GM18861 (cell line): ENCODE results near the gene WDFY4.

Experiments used
- ATAC-seq: cut with Tn5 transposase; IDR thresholded peaks from one replicate; pipeline ENCODE4 v1.9.1; 2021; ENCODE audit not compliant: unreplicated experiment

The WDFY4 gene

DNA sequence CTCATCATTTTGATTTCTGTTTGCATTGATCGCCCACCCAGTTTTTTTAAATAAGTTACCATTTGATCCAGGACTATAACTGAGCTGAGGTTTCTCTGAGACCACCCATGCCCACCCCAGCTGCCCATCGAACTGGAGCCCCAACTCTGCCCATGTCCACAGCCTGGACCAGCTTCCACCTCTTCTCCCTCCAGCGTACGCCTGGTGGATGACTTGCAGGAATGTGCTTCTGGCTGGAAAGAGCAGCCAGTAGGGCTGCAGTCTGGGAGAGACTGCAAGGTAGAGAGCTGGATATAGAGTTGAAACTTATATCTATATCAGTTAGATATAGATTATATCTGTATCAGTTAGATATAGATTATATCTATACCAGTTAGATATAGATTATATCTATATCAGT, 280.8 kb downstream of the WDFY4 start:
- ATAC-seq: no peak

DNA sequence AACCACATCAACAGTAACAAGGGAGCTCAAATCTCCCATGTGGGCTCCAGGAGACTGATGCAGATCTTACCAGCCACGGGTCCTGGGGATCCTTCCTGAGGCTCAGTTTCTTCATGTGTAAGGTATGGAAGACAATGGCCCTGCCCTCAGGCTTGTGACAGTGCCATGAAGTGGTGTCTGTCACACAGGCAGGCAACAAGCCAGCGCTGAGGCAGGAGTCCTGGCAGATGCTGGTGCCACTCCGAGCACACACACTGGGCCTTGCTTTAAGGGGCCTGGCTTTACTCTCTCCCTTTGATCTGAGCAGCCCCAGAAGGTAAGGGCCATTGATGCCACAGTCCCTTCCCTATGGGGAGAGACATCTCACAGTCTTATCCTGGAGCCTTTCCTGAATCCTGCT, 283.4 kb downstream of the WDFY4 start:
- ATAC-seq: no peak

DNA sequence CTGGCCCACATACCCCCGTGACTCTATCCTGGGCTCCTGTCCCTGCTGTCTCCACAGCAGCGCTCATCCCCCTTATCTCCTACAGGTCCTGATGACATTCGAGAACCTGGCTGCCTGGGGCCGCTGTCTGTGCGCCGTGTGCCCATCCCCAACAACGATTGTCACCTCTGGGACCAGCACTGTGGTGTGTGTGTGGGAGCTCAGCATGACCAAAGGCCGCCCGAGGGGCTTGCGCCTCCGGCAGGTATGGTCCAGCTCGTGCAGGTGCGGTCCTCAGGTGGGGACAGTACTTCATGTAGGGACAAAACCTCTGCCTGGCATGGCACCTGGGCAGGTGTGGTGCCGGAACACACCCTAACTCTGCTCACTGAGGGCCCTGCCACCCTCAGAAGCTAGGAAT, 285.4 kb downstream of the WDFY4 start:
- ATAC-seq: no peak

DNA sequence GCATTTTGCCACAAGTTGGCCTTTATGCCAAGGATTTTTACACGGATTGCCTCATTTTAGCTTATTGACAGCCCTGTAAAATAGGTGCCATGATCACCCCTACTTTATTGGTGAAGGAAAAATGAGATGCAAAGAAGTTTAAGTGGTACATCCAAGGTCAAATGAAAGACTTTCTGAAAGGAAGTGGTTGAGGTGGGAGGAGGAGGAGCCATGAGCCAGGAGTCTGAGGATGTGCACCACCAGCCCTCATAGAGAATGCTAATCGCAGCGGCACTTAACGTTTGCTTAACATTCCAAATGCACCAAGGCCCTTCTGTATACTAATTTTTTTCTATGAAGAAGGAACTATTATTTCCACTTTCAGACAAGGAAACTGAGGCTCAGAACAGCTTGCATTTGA, 286.0 kb downstream of the WDFY4 start:
- no peak for ATAC-seq

DNA sequence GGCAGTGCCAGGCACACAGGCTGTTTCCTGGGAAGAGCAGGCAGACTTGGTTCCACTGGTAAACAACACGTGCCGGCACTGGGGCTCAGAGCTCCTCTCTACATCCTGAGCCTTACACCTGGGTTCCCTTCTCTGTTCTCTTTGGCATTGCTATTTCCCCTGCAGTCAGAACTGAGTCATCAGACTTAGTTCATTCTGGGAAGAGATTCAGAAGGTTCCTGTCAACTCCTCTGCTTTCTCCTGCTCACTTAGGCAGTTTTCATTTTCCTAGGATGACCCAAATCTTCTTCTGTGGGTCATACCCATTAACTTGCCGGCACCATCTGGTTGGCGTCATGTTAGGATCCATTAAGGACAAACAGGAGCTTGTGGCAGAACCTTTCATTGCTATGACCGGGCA, 288.4 kb downstream of the WDFY4 start:
- ATAC-seq: no peak

DNA sequence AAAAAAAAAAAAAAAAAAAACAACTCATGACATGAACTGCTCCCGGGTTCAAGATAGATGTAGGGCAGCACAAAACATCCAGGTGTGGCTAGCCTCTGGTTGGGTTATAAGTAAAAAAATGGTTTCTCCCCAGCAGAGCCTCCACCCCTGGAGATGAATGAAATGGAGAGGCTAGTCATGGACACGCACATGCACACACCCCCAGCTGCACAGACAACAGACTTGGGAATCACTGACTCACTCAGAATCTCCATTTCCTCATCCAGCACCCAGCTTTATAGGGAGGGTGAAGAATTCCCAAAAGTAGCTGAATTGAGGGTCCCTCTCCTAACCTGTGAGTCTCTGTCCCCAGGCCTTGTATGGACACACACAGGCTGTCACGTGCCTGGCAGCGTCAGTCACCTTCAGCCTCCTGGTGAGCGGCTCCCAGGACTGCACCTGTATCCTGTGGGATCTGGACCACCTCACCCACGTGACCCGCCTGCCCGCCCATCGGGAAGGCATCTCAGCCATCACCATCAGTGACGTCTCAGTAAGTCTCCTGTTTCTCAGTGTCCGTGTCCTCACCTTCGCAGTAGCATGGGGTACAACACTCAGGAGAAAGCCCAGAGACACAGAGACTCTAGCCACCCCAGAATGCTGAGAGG, 290.0 kb downstream of the WDFY4 start:
- ATAC-seq: no peak

DNA sequence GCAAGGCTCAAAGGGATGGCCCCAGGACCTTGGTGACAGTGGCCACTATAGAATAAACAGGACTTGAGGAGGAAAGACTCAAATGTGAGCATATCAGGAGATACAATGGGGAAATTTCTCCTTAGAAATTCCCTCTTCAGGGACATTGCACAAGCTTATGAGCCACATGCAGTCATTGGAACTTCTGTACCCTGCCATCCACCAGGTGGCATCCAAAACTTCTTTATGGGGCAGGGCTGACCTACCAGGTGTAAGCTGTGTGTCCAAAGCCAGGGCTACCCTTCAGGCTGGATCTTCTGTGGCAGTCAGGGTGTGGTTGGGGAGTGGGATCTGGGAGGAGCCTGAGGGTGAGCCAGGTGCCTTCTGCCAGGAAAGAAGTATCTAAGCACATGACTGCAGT, 291.5 kb downstream of the WDFY4 start:
- ATAC-seq: no peak

DNA sequence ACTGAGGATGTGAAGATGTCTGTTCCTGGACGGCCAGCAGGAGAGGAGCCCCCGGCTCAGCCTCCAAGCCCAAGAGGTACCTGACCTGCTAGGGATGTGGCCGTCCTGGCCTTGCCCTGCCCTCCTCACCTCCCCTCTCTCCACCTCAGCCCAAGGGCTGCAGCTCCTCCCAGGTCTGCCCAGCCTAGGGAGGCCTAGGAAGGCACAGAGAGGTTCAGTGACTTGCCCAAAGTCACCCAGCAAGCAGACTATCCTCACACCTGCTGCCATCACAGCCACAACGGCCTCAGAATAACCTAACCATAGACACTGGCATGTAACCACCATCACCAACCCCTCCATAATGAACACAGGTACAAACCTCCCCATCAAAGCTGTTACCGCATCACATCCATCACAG, 293.6 kb downstream of the WDFY4 start:
- ATAC-seq: no peak

DNA sequence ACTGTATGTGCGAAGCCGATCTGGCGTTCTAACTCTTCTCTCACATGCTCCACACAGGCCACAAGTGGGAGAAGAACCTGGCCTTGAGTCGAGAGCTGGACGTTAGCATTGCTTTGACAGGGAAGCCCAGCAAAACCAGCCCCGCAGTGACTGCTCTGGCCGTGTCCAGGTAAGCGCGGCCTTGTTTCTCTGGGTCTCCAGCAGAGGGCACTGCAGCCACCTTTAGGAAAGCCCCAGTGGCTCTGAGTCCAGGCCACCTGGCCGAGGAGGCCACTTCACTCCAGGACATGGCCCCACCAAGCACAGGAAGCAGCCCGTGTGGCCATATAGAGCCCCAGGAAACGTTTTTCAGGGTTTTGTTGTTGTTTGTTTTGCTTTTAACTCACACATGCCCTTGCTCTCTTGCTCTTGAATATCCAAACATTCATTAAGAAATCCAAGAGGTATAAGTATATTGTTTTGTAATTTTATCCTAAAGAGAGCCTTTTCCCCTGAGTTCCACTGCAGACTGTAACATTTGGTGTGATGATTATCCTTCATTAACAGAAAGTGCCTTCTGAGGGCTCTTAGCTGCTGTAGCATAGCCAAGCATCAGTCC, 296.7 kb downstream of the WDFY4 start:
- ATAC-seq: no peak

DNA sequence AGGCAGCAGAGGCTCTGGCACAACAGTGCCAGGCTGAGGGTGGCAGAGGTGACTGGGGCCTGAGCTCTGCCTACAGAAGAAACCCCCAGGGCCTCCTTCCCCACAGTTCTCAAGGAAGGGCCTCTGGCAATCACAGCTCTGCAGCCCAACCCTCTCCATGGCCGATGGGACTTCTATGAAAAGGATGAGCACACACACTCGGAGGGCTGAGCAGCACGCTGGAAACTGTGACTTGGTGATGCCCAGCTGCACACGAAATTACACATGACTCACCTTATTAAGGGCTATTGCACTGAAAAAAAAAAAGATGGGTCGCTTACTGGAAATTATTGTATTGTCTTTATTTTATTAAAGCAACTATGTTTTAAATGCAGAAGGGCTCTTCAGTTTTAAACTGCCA, 297.9 kb downstream of the WDFY4 start:
- ATAC-seq: no peak

DNA sequence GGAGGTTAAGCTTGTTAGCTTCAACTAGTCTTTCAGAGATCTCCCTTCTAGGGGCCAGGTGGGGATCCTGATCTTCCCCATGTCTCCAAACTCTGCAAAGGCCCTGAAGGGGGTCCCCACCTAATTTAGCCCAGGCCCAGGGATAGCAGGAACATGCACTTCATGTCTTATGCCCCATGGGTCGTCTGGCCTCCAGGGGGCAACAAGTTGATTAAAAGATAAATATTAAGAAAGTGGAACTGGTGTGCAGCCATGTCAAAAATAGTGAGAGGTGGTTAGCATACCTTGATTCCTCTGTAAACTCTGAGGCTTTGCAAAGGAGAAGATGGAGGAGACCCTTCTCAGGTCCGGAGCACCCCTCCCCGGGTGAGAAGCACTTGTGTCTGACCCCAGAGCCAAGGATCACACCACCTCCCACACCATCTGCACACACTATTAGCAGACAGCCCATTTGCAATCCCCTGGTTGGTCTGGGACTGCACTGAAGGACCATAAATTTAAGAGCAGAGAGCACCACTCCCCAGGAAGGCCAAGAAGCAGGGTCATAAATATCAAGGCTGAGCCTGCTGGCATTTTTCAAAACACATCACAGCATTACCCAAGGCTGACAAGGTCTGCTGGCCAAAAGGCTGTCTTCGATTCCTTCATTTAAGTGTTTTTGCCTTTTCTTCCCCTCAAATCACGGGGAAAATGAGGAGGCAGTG, 299.1 kb downstream of the WDFY4 start:
- no peak for ATAC-seq

DNA sequence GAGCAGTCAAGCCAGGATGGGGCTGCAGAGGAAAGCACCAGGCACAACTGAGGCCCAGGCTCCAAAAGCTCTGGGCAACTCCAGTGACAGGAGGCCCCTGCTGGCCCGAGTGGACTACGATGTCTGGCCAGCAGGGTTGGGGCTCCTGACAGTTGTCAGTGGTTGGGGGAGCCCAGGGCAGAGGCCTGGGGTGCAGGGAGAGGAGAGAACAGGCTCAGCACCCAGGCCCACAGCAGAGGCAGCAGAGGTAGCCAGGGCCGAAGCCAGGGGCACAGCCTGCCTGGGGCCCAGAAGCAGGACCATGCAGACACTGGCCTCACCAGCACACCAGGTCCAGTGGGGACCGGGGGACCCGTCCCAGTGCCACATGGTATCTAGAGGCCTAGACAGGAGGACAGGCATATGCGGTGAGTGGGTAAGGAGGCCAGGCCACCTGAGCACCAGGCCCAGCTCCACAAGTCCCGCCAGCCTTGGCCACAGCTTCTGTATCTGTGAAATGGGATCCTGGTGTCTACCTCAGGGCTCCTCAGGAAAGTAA, 301.0 kb downstream of the WDFY4 start:
- no peak for ATAC-seq

DNA sequence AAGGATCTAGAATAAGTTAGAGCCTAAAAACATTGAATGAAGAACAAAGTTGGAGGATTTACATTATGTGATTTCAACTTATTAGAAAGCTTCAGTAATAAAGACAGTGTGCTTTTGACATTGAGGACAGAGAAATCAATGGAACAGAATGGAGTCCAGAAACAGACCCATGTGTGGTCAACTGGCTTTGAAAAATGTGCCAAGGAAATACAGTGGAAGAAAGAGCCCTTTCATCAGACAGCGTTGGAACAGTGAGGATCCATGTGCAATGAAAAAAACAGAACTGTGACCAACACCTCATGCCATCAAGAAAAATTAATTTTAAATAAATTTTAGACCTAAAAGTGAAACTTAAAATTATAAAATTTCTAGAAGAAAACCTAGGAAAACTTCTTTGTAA, 305.6 kb downstream of the WDFY4 start:
- no peak for ATAC-seq

DNA sequence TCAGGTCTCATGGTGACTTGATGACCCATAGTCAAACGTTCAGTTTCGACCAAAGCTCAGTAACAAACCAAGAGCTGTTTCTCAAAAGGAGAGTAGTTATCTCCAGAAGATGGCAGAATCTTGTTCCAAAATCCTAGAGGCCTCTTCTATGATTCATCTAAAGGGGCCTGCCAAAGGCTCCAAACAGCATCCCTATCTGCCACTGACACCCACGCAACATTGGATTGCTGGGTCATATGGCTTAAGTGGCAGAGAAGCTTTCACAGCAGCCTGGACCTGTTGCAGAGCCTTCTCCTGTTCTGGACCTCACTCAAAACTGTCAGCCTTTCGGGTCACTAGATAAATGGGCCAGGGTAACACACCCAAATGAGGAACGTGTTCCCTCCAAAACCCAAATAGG, 309.0 kb downstream of the WDFY4 start:
- no peak for ATAC-seq

DNA sequence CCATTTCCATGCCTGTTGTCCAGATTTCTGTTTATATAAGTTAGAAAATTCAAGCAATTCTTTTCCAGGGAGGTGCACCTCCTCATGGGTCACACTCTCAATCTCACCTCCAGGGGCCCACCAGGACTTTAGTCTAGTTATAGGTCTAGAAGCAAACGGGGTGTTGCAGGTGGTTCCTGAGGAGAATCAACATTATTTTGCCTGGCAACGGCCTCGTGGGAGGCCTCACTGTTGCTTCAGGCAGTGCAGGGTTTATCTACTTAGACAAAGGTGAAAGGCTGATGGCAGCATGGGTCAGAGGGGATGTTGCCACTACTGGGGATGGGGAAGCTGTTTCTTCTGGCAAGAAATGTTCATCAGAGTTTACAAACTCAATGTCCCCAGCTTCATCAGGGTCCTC, 311.7 kb downstream of the WDFY4 start:
- no peak for ATAC-seq

DNA sequence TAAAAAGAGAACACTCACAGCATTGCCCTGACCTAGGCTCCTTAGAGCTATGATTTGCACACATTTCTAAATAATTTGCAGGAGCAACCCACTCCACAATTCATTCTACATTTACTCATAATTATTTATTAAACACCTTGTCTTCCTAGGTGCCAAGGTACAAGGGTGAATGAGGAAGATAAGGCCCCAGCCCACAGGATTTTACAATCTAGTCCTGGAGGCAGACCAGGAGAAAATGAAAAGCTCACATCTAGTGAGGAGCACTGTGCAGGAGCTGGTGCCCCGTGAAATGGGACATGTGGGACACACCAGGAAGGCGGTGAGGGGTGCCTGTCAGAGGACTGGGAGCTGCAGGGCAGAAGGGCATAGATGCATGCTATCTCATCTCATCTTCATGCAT, 314.7 kb downstream of the WDFY4 start:
- ATAC-seq: no peak

DNA sequence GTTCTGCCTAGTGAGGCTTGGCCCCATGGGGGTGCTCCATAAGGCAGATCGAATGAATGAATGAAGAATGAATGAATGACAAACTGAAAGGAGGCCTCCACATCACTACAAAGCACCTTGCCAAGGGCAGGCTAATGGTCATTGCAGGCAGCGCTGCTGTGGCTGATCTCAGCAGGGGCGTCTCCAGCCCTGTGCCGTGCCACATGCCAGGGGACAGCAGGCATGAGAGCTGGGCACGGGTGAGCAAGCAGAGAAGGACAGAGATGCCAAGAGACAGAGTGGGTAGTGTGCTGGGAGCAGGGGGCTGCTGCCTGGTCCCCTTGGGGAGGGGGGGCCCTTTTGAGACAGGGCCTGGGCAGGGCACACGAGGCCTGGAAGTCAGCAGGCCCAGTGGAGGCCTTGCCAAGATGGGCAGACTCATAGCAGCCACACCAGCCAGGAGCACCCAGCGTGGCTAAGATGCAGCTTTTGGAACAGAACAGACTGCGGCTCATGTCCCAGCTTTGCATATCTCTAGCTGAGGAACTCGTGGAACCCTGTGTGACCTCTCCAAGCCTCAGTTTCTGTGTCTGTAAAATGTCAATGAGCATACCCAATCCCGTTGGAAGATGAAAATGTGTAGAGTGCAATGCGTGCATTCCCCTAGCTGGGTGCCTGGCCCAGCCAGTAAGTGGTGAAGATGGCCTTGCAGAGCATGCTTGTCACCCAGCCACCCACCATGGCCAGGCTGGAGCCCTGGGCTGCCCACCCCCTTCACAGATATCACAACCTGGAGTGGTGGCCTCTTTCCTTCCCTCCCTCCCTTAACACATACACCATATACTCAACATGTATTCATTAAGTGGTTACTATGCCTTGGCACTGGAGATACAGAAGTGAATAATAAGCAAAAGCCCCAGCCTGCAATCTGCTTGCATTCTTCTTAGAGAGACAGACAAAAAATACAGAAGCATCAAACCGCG, 316.0 kb downstream of the WDFY4 start:
- no peak for ATAC-seq

DNA sequence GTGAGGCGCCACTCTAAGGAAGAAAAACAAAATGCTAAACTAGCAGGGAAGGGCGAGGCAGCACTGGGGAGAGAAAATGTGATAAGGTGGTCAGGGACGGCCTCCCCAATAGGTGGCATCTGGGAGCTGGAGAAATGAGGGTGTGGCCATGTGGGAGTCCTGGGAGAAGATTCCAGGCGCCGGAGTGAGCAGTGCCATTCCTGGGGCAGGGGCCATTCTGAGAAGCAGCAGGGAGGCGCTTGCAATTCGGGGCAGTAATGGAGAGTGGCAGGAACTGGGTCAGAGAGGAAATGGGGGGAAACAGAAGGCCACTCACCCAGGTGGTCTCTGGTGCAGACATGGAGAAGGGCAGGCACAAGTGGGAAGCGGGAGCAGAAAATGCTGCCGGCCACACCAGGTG, 316.7 kb downstream of the WDFY4 start:
- no peak for ATAC-seq

DNA sequence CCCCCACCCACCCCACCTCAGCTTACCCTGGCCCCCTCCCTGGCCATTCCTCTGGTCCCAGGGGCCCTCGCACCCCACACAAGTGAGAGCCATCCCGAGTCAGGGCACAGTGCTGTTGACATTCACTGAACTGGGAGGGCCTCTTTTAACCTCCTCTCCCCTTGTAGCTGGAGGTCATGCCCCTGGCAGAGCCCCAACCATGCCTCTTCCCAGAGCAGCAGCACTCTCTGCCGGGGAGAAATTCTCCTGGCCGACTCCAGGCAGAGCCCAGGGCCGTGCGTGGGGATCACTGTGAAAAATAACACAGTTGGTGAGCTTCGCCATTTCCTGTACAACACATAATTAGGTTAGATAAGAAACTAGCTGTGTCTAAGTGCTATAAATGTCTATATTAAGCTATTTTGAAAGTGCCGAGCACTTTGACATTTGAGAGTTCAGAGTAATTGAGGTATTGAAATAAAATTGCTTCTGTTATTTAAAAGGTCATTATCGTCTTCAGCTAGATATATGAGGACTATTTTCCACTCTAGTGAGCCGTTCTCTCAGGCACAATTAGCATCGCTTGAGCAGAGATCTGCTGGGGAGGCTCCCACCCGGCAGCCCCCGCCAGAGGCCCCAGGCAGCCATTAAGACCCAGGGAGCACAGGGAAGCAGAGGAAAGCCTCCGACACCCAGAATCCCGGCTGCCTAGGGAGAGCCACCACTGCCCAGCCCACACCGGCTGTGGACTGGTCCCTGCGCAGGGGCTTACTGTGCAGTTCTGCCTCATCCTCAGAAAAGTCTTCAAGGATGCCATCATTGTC, 317.4 kb downstream of the WDFY4 start:
- no peak for ATAC-seq

DNA sequence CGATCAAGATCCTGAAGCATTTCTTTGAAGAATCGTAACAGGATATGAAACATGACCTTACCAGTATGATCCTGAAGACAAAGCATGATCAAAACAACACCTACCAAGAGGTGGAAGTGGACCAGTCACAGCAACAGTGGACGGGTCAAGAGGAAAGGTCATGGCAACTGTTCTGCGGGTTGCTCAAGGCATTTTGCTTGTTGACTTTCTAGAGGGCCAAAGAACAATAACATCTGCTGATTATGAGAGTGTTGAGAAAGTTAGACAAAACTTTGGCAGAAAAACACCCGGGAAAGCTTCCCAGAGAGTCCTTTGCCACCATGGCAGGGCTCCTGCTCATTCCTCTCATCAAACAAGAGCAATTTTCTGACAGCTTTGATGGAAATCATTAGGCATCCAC, 320.6 kb downstream of the WDFY4 start:
- ATAC-seq: no peak
